Dermis blood vessel endothelial cell (primary cell): Measurements from ENCODE around the gene FAM240A. TPM values are rescaled to one million over a fixed set of nuclear protein-coding genes. Genes with fewer than 3 reads are reported as not detected.

Experiments
- total RNA-seq: library from RNA; depleted of rRNA; stranded (reverse); fragments of >200 nt; gene quantifications from 2 replicates; pipeline ENCODE4 v1.2.3, GENCODE V29; 2014

The FAM240A gene
- total RNA-seq, 1 donor from 2014 or later: not detected

Other genes with a start within 250 kb of the FAM240A start
- gene CCR5, start 241.6 kb upstream of the FAM240A start, total RNA-seq: not detected in 2 replicates
- 5.1 and 5.7 TPM in 2 replicates for gene CCRL2, start 205.3 kb upstream of the FAM240A start, total RNA-seq
- 0.51 and 0.93 TPM in 2 replicates for gene LTF, start 147.6 kb upstream of the FAM240A start, total RNA-seq
- not detected in 2 replicates for gene RTP3, start 114.5 kb upstream of the FAM240A start, total RNA-seq
- gene LRRC2, start 46.2 kb upstream of the FAM240A start, total RNA-seq: under 0.01 and 0.09 TPM in 2 replicates
- 7.5 and 8.5 TPM in 2 replicates for gene ALS2CL, start 81.2 kb downstream of the FAM240A start, total RNA-seq
- 0.17 TPM in 1 of 2 replicates, not detected in the other for gene TMIE, start 88.9 kb downstream of the FAM240A start, total RNA-seq
- gene PRSS50, start 105.3 kb downstream of the FAM240A start, total RNA-seq: not detected in 2 replicates